GM10266 (cell line): Measurements from ENCODE around the gene PRKD2.

Experiments used
- DNase-seq: peaks from one replicate; pipeline ENCODE4 v3.0.0; 2012; ENCODE audit errors: extremely low spot score
- TF ChIP-seq, protein P1 (sequence below): IDR thresholded peaks from 2 replicates; pipeline ENCODE4 v1.5.1; 2012; ENCODE audit warnings: mild to moderate bottlenecking, low read depth; ENCODE audit not compliant: control insufficient read depth, insufficient read depth; ENCODE audit errors: missing control alignments

Gene PRKD2

GRCh38 chr19:46698395-46699321 is 18.3 kb downstream of the PRKD2 start:
- TF ChIP-seq, protein P1, sequence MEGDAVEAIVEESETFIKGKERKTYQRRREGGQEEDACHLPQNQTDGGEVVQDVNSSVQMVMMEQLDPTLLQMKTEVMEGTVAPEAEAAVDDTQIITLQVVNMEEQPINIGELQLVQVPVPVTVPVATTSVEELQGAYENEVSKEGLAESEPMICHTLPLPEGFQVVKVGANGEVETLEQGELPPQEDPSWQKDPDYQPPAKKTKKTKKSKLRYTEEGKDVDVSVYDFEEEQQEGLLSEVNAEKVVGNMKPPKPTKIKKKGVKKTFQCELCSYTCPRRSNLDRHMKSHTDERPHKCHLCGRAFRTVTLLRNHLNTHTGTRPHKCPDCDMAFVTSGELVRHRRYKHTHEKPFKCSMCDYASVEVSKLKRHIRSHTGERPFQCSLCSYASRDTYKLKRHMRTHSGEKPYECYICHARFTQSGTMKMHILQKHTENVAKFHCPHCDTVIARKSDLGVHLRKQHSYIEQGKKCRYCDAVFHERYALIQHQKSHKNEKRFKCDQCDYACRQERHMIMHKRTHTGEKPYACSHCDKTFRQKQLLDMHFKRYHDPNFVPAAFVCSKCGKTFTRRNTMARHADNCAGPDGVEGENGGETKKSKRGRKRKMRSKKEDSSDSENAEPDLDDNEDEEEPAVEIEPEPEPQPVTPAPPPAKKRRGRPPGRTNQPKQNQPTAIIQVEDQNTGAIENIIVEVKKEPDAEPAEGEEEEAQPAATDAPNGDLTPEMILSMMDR = peak; percentile 1
- no peak for DNase-seq

GRCh38 chr19:46697204-46697960 is 19.5 kb downstream of the PRKD2 start:
- TF ChIP-seq, protein P1 = no peak
- no peak for DNase-seq

DNA sequence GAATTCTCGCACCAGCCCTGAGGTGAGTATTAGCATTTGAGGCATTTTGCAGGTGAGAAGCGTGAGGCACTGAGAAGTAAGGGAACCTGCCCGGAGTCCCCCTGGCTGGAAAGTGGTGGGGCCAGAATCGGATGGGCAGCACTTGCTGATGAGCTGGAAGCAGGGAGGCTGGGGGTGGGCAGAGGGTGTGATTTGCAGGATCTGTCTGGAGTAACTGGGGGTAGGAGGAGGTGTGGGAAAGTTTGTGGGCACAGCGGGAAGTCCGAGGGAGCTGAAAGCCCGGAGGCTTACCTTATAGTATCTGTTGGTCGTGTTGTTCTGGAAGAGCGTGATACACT is 20.1 kb downstream of the PRKD2 start:
- DNase-seq = no peak
- TF ChIP-seq, protein P1 = no peak

GRCh38 chr19:46696052-46696451 is 20.9 kb downstream of the PRKD2 start:
- TF ChIP-seq, protein P1 = no peak
- DNase-seq = no peak

DNA sequence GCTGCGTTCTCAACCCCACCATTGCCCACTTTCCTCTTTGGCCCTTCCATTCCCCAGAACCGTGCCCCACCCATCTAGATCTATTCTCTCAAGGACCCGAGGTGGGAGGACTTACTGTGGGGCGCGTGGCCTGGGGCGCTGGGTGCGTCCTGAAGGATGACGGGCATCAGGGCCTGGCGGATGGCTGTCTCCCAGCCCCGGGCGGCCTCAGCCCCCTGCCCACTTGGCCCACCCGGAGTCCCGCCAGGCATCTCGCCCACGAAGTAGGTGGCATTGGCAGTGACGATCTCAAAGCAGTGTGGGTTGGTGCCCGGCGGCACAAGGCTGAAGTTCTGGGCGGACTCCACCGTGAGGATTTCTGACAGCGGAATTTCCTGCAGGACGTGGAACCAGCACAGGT is 23.2 kb downstream of the PRKD2 start:
- TF ChIP-seq, protein P1 = no peak
- no peak for DNase-seq

GRCh38 chr19:46692918-46693722 is 23.8 kb downstream of the PRKD2 start:
- DNase-seq = no peak
- TF ChIP-seq, protein P1 = no peak
